Esophagus muscularis mucosa (tissue), 4 donors: ENCODE measurements around the gene GNAT3. TPM values are rescaled to one million over a fixed set of nuclear protein-coding genes. Genes with fewer than 3 reads are reported as not detected.

Experiments
- DNase-seq: peaks from one replicate; pipeline ENCODE4 v3.0.0-alpha.2; 2017; ENCODE audit errors: extremely low spot score
- H3K27ac ChIP-seq, 4 donors: fragments of 200-600 bp; sonication (generic); replicated peaks in 1 of 4; 1 replicate in 3 of 4; 2 replicates in 1 of 4; pipeline ENCODE4 v1.5.1; 2016 to 2019; ENCODE audit warnings: mild to moderate bottlenecking in 1 of 4
- H3K27me3 ChIP-seq, 4 donors: fragments of 200-600 bp; sonication (generic); one replicate each; pipeline versions ENCODE4 v1.5.1 to v1.6.0; 2016 to 2019
- H3K36me3 ChIP-seq, 4 donors: fragments of 200-600 bp; sonication (generic); one replicate each; pipeline ENCODE4 v1.5.1; 2016 to 2019
- H3K4me1 ChIP-seq, 4 donors: fragments of 200-600 bp; sonication (generic); one replicate each; pipeline ENCODE4 v1.5.1; 2016 to 2019
- H3K4me3 ChIP-seq, 4 donors: fragments of 200-600 bp; sonication (generic); 1 replicate in 2 of 4; 2 replicates in 2 of 4; pipeline ENCODE4 v1.5.1; 2016 to 2019; ENCODE audit warnings: mild to moderate bottlenecking in 4 of 4, moderate library complexity in 1 of 4
- H3K9me3 ChIP-seq, 4 donors: fragments of 200-600 bp; sonication (generic); 1 replicate in 3 of 4; 2 replicates in 1 of 4; pipeline ENCODE4 v1.5.1; 2016 to 2019
- CTCF ChIP-seq, 3 experiments: fragments of 200-600 bp in 2 of 3; fragments of 450-650 bp in 1 of 3; sonication (generic) in 2 of 3; IDR thresholded peaks; one replicate each; pipeline ENCODE4 v1.5.1; 2017 to 2019; ENCODE audit warnings: antibody characterized with exemption in 3 of 3, mild to moderate bottlenecking in 2 of 3, moderate library complexity in 1 of 3
- EP300 ChIP-seq: sonication (generic); formaldehyde crosslinking; IDR thresholded peaks from one replicate; pipeline ENCODE4 v1.6.1; 2017; ENCODE audit warnings: antibody characterized with exemption
- POLR2A ChIP-seq: fragments of 450-650 bp; IDR thresholded peaks from one replicate; pipeline ENCODE4 v1.6.1; 2017; ENCODE audit warnings: antibody characterized with exemption, moderate library complexity, mild to moderate bottlenecking, low read depth
- POLR2AphosphoS5 ChIP-seq, 2 donors: sonication (generic); formaldehyde crosslinking; IDR thresholded peaks; one replicate each; pipeline ENCODE4 v1.6.1; 2017; ENCODE audit warnings: antibody characterized with exemption in 2 of 2
- WGBS: methylation state at CpG from one replicate; pipeline ENCODE4 v1.1.5; 2018; 5-methylcytosine and 5-hydroxymethylcytosine counted together
- intact Hi-C: fragments of 100-400 bp; cut with DNase I; formaldehyde crosslinking; loops from one replicate; pipeline ENCODE4 v1.15.1; 2023
- total RNA-seq, 4 donors: library from RNA; depleted of rRNA; stranded (reverse); fragments of >200 nt; gene quantifications; one replicate each; pipeline versions ENCODE4 v1.1.0 to v1.2.1, GENCODE V29; 2016

The GNAT3 gene
- total RNA-seq, 4 donors from 2014 or later, result not detected

GRCh38 chr7:80515298-80515697 is 3.4 kb upstream of the GNAT3 start:
- Histone ChIP-seq H3K27ac (no peak overlapping the region), H3K36me3 (no peaks in the 10 kb centered on the region), H3K9me3 (no peaks in the 10 kb centered on the region), H3K27me3 (no peaks in the 10 kb centered on the region), H3K4me1 (no peaks in the 10 kb centered on the region), H3K4me3 (no peak overlapping the region)
- intact Hi-C loops, result no loop called here
- DNase-seq, result no peak
- TF ChIP-seq POLR2AphosphoS5 (IDR thresholded peaks at IDR 0.05) (no peak), EP300 (no peak), POLR2A (no peak), CTCF (IDR thresholded peaks at IDR 0.05) (no peak)

GRCh38 chr7:80510021-80510420 is 1.8 kb downstream of the GNAT3 start:
- WGBS, result 91% methylated on average over 3 of the region's 3 CpGs
- no peak for TF ChIP-seq POLR2AphosphoS5 (IDR thresholded peaks at IDR 0.05)
- TF ChIP-seq POLR2A, result no peak
- no peak for TF ChIP-seq EP300
- no peak for TF ChIP-seq CTCF (IDR thresholded peaks at IDR 0.05)
- Histone ChIP-seq H3K27me3 (no peaks in the 10 kb centered on the region), H3K4me3 (no peak overlapping the region), H3K36me3 (no peaks in the 10 kb centered on the region), H3K27ac (no peak overlapping the region), H3K9me3 (no peaks in the 10 kb centered on the region), H3K4me1 (no peaks in the 10 kb centered on the region)
- intact Hi-C loops, result no loop called here
- no peak for DNase-seq

- no peak for DNase-seq
- WGBS, result 88% methylated on average over 6 of the region's 6 CpGs
- no peak overlapping the region for H3K27ac ChIP-seq
- TF ChIP-seq EP300 (no peak), POLR2A (no peak), POLR2AphosphoS5 (IDR thresholded peaks at IDR 0.05) (no peak), CTCF (IDR thresholded peaks at IDR 0.05) (no peak)
- no peaks in the 10 kb centered on the region for H3K9me3 ChIP-seq
- no peaks in the 10 kb centered on the region for H3K27me3 ChIP-seq
- no peaks in the 10 kb centered on the region for H3K4me1 ChIP-seq
- H3K4me3 ChIP-seq, result no peak overlapping the region
- H3K36me3 ChIP-seq, result no peaks in the 10 kb centered on the region
- intact Hi-C loops, result no loop called here
Observed at GRCh38 chr7:80508440-80508839, 3.4 kb downstream of the GNAT3 start.

- Histone ChIP-seq H3K27ac (no peak overlapping the region), H3K27me3 (no peaks in the 10 kb centered on the region), H3K4me1 (no peaks in the 10 kb centered on the region), H3K9me3 (no peaks in the 10 kb centered on the region), H3K36me3 (no peaks in the 10 kb centered on the region), H3K4me3 (no peak overlapping the region)
- intact Hi-C loops, result no loop called here
- TF ChIP-seq EP300 (no peak), CTCF (IDR thresholded peaks at IDR 0.05) (no peak), POLR2A (no peak)
- DNase-seq, result no peak
- 87% methylated on average over 7 of the region's 7 CpGs for WGBS
Observed at GRCh38 chr7:80505900-80506500, 5.9 kb downstream of the GNAT3 start.

- intact Hi-C loops, result no loop called here
- H3K27me3 ChIP-seq, result no peaks in the 10 kb centered on the region
- DNase-seq, result no peak
- WGBS, result 100% methylated on average over 1 of the region's 1 CpG
- no peaks in the 10 kb centered on the region for H3K36me3 ChIP-seq
- no peak overlapping the region for H3K4me3 ChIP-seq
- TF ChIP-seq CTCF (IDR thresholded peaks at IDR 0.05) (no peak), POLR2A (no peak), POLR2AphosphoS5 (IDR thresholded peaks at IDR 0.05) (no peak), EP300 (no peak)
- H3K9me3 ChIP-seq, result no peaks in the 10 kb centered on the region
- H3K4me1 ChIP-seq, result peaks cover 0 to 26% (median 2%) of the 10 kb centered on the region in 4 donors
- no peak overlapping the region for H3K27ac ChIP-seq
Observed at GRCh38 chr7:80500325-80500724, 11.5 kb downstream of the GNAT3 start.
